HG03045 (cell line): Measurements from ENCODE around the gene MUC13.
A peak's percentile ranks its signal among the peaks of the same experiment; 100 is the strongest.

ENCODE experiments used
- ATAC-seq: cut with Tn5 transposase; IDR thresholded peaks from one replicate; pipeline ENCODE4 v1.9.1; 2021; ENCODE audit warnings: mild to moderate bottlenecking, moderate library complexity; ENCODE audit not compliant: unreplicated experiment

MUC13 gene

DNA sequence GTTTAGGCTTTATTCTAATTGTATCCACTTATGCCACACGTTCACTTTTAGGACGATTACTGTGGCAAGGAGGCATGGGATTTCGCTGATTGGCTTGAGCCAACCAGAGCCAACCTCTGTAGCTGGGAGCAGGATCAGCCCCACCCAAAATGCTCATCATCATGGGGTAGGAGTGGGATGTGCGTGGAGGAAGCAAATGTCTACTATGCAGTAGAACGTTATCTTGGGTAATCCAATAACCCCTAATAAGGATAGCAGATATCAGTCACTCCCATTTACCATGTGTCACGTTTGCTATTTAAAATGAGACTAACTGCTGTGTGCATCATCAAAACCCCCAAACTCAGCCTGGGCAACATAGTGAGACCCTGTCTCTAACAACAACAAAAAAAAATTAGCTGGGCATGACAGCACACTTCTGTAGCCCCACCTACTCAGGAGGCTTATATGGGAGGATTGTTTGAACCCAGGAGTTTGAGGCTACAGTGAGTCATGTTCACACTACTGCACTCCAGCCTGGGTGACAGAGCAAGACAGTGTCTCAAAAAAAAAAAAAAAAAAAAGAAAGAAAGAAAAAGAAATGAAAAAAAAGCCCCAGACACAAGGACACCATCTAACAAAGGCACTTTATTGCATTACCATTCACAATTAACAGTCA, 29.6 kb downstream of the MUC13 start:
- ATAC-seq = no peak

DNA sequence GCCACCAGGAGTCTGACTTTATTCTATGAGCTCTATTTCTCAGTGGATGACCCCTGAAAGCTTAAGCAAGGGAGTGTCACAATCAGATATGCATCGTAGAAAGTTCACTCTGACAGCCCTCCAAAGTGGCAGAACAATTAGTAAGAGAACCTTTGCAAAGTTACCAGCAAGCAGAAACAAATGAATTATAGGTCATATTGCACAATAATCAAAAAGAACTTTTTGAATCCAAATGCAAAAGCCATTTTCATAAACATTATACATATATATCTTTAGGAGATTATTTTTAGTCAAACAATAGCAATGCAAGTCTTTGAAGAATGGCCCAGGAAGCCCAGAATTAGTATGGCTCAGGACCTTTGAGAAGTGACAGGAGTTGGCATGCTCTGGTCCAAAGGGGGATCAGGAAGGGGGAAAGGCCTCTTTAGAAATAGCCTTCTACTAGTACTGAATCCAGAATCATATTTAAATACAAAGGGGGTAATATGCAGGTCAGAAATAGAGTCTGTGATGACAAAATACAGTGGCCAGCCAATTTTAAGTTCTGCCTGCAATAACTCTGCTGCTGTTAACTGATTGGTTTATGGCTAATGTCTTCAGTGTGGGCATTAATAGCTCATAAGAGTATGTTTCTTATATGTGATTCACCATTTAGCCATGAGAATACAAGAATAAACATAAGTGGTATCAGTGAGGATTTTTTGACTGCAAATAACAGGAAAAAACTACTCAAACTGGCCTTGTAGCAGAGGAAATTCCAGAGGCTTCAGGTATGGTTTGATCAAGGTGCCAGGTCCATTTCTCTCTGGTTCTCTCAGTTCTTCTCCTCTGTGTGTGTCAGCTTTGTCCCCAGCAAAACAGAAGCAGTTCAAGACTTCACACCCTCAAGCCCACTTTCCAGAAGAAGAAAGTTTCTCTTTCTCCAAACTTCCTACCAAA, 30.4 kb downstream of the MUC13 start:
- no peak for ATAC-seq

- no peak for ATAC-seq
Measured at GRCh38 chr3:124896824-124897526, 37.6 kb downstream of the MUC13 start.

DNA sequence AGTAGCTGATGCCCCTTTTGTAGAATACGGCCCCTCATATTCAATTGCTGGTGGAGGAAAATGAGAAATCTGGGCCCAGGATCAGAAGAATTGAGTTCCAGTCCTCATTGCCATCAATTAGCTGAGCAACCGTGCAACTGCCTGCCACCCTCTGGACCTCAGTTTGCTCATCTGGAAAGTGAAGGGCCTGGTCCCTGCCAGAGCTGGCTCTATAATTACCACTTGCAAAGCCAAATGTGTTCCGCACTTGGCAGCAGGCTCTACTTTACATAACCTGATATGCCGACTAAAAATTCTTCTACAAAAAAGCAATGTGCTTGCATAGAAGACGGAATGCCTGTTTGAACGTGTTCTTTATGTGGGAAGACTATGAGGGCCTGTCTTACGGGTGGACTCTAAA, 38.8 kb downstream of the MUC13 start:
- no peak for ATAC-seq

GRCh38 chr3:124893526-124893925, 41.0 kb downstream of the MUC13 start:
- no peak for ATAC-seq

GRCh38 chr3:124890573-124891190, 43.9 kb downstream of the MUC13 start:
- no peak for ATAC-seq

- no peak for ATAC-seq
Measured at GRCh38 chr3:124888482-124889441, 45.8 kb downstream of the MUC13 start.

DNA sequence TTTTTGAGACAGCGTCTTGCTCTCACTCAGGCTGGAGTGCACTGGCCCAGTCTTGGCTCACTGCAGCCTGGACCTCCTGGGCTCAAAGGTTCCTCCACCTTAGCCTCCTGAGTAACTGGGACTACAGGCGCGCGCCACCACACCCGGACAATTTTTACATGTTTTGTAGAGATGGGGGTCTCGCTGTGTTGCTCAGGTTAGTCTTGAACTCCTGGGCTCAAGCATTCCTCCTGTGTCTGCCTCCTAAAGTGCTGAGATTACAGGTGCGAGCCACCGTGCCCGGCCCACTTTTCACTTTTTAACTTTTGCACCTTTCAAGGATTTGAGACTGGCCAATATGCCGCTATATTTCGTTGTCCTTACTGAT, 46.6 kb downstream of the MUC13 start:
- no peak for ATAC-seq

DNA sequence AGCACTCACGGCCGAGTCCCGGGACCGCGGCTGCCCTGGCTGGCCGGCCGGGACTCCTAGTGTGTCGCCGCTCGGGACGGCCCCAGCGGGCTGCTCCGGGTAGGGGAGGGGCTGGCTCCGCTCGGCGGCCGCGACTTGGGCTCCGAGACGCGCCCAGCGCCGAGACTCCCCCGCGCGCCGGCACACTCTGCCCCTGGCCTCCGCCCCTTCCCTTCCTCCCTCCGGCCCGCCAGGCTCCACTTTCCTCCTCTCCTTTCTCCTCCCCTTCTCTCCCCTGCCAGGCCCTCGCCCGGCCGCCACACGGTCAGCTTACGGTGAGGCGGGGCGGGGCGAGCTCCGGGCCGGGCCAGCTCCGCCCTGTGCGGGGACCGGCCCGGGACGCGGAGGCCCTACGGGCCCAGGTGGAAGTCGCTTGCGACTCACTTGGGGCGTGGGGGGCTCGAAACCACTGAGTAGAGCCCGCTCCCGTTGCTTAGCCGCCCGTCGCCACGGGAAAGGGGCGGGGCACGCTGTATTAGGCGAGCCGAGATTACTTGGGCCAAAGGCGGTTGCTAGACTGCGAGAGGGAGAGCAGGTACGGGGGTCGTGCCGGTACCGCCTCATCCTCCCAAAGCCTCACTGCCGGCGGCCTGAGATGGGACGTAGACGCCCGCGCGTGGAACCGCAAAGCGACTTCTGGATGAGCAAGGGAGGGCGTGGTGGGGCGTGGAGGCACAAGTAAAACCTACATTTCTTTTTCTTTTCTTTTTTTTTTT, 47.2 kb downstream of the MUC13 start, which contains the start of gene ITGB5:
ITGB5 (minus strand) TSS at position 189 of the 755 bp plus-strand sequence. CDS start 365 bp downstream, outside the sequence.
- ATAC-seq = peak; percentile 55

- ATAC-seq = peak; percentile 33
Measured at GRCh38 chr3:124886168-124887056, 48.1 kb downstream of the MUC13 start.

GRCh38 chr3:124885466-124886167, 48.9 kb downstream of the MUC13 start:
- ATAC-seq = no peak

GRCh38 chr3:124884474-124885101, 50.0 kb downstream of the MUC13 start:
- ATAC-seq = no peak

GRCh38 chr3:124883766-124884473, 50.6 kb downstream of the MUC13 start:
- ATAC-seq = no peak

DNA sequence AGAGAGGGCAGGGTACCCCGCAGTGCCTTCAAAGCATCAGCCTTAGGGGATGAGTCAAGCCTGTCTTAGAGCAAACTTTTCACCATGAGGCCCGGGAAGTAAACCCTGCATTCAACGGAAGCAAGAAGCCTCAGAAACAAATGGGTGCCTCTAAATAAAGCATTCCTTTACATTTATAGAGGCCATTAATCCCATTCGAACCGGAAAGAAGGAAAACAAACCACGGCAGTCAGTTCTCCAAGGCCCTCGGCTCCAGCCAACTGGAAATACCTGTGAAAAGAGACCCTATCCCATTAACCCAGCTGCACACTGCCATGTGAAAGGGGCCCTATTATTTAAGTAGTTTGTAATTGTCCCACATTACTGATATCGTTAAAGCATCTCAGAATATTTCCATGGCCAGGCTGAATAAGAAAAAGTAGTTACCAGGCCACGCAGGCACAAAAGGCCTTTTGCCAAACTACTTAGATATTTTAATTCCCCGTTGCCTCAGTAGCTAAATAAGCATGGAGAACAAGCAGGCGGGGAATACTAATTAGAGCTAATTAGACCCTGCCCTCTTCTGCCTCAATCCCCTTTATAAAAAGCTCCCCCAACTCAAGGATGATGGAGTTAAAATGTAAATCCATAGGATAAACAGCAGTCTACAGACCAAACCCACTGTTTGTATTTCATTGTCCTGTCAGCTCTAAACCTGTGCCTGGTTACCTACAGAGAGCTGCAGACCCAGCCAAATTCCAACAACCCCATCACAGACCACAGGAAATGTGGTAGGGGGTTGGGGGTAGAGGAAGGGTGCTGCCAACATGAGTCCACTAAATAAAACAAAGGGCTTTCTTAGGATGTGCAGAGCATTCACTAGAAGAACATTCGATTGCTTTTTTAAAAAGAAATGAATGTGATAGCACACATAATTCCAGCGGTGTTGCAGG, 51.5 kb downstream of the MUC13 start:
- no peak for ATAC-seq

DNA sequence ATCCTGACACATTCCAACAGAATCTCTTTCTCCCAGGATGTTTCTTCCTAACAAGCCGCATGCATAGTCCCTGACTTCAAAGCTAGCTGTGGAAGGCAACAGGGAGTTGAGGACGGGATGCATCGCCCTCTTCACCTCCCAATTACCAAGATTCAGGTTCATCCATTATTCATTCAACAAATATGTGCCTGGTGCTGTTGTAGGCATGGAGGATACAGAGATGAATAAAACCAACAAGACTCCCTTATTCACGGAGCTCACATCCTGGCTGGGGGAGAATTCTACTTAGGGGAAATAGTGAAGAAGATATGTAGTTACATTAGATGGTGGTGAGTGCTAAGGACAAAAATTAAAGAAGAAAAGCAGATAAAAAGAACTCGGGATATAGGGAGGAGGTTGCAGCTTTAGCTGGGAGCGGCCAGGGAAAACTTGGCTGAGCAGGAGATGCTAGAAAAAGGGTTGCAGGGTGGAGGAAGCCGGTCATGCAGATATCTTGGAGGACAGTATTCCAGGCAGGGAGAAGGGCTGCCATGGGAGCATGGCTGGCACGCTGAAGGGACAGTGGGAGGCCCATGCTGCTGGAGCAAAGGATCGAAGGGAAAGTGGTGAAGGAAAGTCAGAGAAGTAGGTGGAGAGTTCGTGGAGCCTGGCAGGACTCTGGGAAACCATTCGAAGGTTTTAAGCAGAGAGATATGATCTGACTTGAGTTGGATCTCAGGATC, 52.4 kb downstream of the MUC13 start:
- ATAC-seq = no peak
